Prostate gland (tissue), 2 donors: ENCODE results near the gene ONECUT3.

ENCODE experiments used
- POLR2AphosphoS5 ChIP-seq: sonication (generic); formaldehyde crosslinking; IDR thresholded peaks from one replicate; pipeline ENCODE4 v1.6.1; 2017; ENCODE audit warnings: antibody characterized with exemption
- TF ChIP-seq, protein P1 (sequence below), 4 experiments: fragments of 200-600 bp in 2 of 4; fragments of 450-650 bp in 2 of 4; sonication (generic) in 2 of 4; IDR thresholded peaks; 1 replicate in 3 of 4; 2 replicates in 1 of 4; pipeline ENCODE4 v1.5.1; 2016 to 2019; ENCODE audit warnings: antibody characterized with exemption in 4 of 4, mild to moderate bottlenecking in 2 of 4, moderate library complexity in 2 of 4

DNA sequence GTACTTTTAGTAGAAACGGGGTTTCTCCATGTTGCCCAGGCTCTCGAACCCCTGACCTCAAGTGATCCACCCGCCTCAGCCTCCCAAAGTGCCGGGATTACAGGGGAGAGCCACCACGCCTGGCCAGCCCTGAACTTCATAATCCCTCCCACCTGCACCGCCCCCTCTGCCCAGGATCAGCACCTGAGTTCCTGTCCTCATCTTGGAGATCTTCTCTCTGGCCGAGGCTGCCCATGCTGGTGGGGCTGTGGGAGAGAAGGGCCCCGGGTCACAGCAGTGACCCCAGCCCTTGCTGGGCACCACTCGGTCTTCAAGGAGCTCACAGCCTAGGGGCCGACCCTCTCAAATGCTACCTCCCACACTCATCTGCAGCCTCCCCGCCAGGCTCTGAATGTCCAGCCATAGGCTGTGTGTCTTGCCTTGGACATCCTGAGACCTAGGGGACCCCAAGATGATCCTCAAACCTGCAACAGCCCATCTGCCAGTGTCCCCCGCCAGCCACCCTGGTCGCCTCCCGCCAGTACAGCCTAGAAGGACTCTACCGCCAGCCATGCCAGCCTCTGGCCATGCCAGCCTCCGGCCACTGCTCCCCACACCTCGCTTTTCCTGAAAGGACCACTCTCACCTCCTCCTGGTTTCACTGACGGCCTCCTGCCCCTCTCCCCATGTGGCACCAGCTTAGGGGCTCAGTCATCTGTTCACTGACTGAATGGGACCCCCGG is 57.3 kb downstream of the ONECUT3 start:
- TF ChIP-seq, protein P1, sequence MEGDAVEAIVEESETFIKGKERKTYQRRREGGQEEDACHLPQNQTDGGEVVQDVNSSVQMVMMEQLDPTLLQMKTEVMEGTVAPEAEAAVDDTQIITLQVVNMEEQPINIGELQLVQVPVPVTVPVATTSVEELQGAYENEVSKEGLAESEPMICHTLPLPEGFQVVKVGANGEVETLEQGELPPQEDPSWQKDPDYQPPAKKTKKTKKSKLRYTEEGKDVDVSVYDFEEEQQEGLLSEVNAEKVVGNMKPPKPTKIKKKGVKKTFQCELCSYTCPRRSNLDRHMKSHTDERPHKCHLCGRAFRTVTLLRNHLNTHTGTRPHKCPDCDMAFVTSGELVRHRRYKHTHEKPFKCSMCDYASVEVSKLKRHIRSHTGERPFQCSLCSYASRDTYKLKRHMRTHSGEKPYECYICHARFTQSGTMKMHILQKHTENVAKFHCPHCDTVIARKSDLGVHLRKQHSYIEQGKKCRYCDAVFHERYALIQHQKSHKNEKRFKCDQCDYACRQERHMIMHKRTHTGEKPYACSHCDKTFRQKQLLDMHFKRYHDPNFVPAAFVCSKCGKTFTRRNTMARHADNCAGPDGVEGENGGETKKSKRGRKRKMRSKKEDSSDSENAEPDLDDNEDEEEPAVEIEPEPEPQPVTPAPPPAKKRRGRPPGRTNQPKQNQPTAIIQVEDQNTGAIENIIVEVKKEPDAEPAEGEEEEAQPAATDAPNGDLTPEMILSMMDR (IDR thresholded peaks at IDR 0.05): no peak
- no peak for TF ChIP-seq POLR2AphosphoS5
